Measurements from ENCODE around the gene MYO1B.

Gene MYO1B

GRCh38 chr2:191376981-191377629 is 131.9 kb downstream of the MYO1B start:
- peak; percentile 89 for DNase-seq (ENCODE audit: extremely low read depth, low read depth)
- no peak for TF ChIP-seq CTCF (IDR thresholded peaks at IDR 0.05; ENCODE audit: low read depth, low read length, missing control alignments)

GRCh38 chr2:191379375-191379774 is 134.2 kb downstream of the MYO1B start:
- TF ChIP-seq CTCF (IDR thresholded peaks at IDR 0.05; ENCODE audit: low read depth, low read length, missing control alignments): no peak
- DNase-seq (ENCODE audit: extremely low read depth, low read depth): no peak
- no peak overlapping the region for H3K4me3 ChIP-seq (replicated peaks; ENCODE audit: low read depth, low read length)

More at GRCh38 chr2:191376981-191377629, 131.9 kb downstream of the MYO1B start:
- no peak overlapping the region for H3K4me3 ChIP-seq (replicated peaks; ENCODE audit: low read depth, low read length)

GRCh38 chr2:191382801-191383200 is 137.6 kb downstream of the MYO1B start:
- no peak overlapping the region for H3K4me3 ChIP-seq (replicated peaks; ENCODE audit: low read depth, low read length)
- TF ChIP-seq CTCF (IDR thresholded peaks at IDR 0.05; ENCODE audit: low read depth, low read length, missing control alignments): no peak
- peak; percentile 33 for DNase-seq (ENCODE audit: extremely low read depth, low read depth)

- no peak overlapping the region for H3K4me3 ChIP-seq (replicated peaks; ENCODE audit: low read depth, low read length)
- TF ChIP-seq CTCF (IDR thresholded peaks at IDR 0.05; ENCODE audit: low read depth, low read length, missing control alignments): no peak
- no peak for DNase-seq (ENCODE audit: extremely low read depth, low read depth)
Observed at GRCh38 chr2:191383486-191383885, 138.3 kb downstream of the MYO1B start.

GRCh38 chr2:191384829-191385228 is 139.6 kb downstream of the MYO1B start:
- H3K4me3 ChIP-seq (replicated peaks; ENCODE audit: low read depth, low read length): no peak overlapping the region
- TF ChIP-seq CTCF (IDR thresholded peaks at IDR 0.05; ENCODE audit: low read depth, low read length, missing control alignments): no peak
- DNase-seq (ENCODE audit: extremely low read depth, low read depth): no peak

- TF ChIP-seq CTCF (IDR thresholded peaks at IDR 0.05; ENCODE audit: low read depth, low read length, missing control alignments): no peak
- no peak overlapping the region for H3K4me3 ChIP-seq (replicated peaks; ENCODE audit: low read depth, low read length)
- no peak for DNase-seq (ENCODE audit: extremely low read depth, low read depth)
Observed at GRCh38 chr2:191385416-191386160, 140.4 kb downstream of the MYO1B start.
